A549 treated with DMSO at 1 μM for 4 hours (cell line): ENCODE data around the gene FBLN7. TPM values are rescaled to one million over a fixed set of nuclear protein-coding genes. Genes with fewer than 3 reads are reported as not detected.

Experiments used
- total RNA-seq: library from RNA; stranded (reverse); fragments of 200-300 nt; extraction: Qiagen RNA extraction; gene quantifications from 5 replicates; pipeline ENCODE4 v1.2.3, GENCODE V29; 2022; ENCODE audit warnings: low read depth

FBLN7 gene, protein sequence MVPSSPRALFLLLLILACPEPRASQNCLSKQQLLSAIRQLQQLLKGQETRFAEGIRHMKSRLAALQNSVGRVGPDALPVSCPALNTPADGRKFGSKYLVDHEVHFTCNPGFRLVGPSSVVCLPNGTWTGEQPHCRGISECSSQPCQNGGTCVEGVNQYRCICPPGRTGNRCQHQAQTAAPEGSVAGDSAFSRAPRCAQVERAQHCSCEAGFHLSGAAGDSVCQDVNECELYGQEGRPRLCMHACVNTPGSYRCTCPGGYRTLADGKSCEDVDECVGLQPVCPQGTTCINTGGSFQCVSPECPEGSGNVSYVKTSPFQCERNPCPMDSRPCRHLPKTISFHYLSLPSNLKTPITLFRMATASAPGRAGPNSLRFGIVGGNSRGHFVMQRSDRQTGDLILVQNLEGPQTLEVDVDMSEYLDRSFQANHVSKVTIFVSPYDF
- 0.42 to 0.86 TPM (median 0.55 TPM) in 5 replicates for total RNA-seq

DNA sequence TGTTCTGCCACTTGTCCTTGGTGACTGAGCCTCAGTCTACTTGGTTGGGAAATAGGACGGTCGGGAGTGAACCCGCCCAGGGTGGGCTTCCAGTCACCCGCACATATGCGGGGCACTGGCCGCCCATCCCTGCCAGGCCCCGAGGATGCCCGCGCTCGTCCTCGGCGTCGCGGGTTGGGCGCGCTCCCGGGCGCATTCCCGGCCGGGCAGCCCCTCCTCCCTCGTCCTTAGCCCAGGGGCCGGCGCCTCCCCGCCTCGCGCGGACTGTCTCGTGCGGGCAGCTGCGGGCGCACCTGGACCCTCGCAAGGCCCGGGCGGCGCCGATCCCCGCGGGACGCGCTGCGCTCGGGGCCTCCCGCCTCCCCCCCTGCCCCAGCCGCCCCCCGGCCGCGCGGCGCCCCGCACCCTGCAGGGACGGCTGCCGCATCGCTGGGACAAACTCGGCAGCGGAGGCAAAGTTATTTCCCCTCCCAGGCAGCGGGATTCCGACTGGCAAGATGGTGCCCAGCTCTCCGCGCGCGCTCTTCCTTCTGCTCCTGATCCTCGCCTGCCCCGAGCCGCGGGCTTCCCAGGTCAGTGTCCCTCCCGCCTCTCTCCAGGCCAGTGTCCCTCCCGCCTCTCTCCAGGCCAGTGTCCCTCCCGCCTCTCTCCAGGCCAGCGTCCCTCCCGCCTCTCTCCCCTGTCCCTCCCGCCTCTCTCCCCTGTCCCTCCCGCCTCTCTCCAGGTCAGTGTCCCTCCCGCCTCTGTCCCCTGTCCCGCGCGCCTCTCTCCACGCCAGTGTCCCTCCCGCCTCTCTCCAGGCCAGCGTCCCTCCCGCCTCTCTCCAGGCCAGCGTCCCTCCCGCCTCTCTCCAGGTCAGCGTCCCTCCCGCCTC, at the start of gene FBLN7:
Gene FBLN7, plus strand, starts transcription at position 227 of the 874 bp plus-strand sequence. Its CDS starts 271 bp downstream, at position 498.

Other genes with a start within 250 kb of the FBLN7 start
- 1.7 to 2.7 TPM (median 2.1 TPM) in 5 replicates for gene MERTK, start 239.8 kb upstream of the FBLN7 start, total RNA-seq
- gene TMEM87B, start 83.1 kb upstream of the FBLN7 start, total RNA-seq, result 16.3 to 22.9 TPM (median 18.8 TPM) in 5 replicates
- 15.1 to 18.5 TPM (median 15.9 TPM) in 5 replicates for gene ZC3H8, start 116.7 kb downstream of the FBLN7 start, total RNA-seq
- gene ZC3H6, start 137.2 kb downstream of the FBLN7 start, total RNA-seq, result 0.34 to 0.53 TPM (median 0.52 TPM) in 5 replicates